K562 (cell line): Measurements from ENCODE around the gene CILP. TPM values are rescaled to one million over a fixed set of nuclear protein-coding genes. Genes with fewer than 3 reads are reported as not detected.
A peak's percentile ranks its signal among the peaks of the same experiment; 100 is the strongest.

Experiments
- CGGBP1 ChIP-seq: fragments of 250-450 bp; sonication (Bioruptor Pico); IDR thresholded peaks from 2 replicates; pipeline ENCODE4 v1.9.0; 2021; ENCODE audit warnings: mild to moderate bottlenecking
- EGR1 ChIP-seq: fragments of 450-650 bp; conservative IDR thresholded peaks from 2 replicates; pipeline ENCODE4 v1.6.1; 2017; ENCODE audit warnings: mild to moderate bottlenecking
- ELF1 ChIP-seq: fragments of 200-800 bp; sonication (Bioruptor generic); IDR thresholded peaks from 2 replicates; pipeline ENCODE4 v1.6.1; 2016; ENCODE audit warnings: missing genetic modification characterization, missing compliant biosample characterization
- EP400 ChIP-seq: fragments of 450-650 bp; IDR thresholded peaks from 2 replicates; pipeline ENCODE4 v1.6.1; 2017; ENCODE audit warnings: antibody characterized with exemption, mild to moderate bottlenecking, moderate library complexity
- GATAD2A ChIP-seq: fragments of 450-650 bp; IDR thresholded peaks from 2 replicates; pipeline ENCODE4 v1.6.1; 2017
- ILF3 ChIP-seq: fragments of 450-650 bp; IDR thresholded peaks from 2 replicates; pipeline ENCODE4 v1.6.1; 2018; ENCODE audit warnings: antibody characterized with exemption, mild to moderate bottlenecking, moderate library complexity, borderline replicate concordance
- KDM4B ChIP-seq, 2 experiments: fragments of 450-650 bp in 1 of 2; sonication (generic) in 1 of 2; IDR thresholded peaks; 2 replicates each; pipeline ENCODE4 v1.6.1; 2016 to 2017; ENCODE audit warnings: borderline replicate concordance in 2 of 2, antibody characterized with exemption in 1 of 2, low read depth in 1 of 2, mild to moderate bottlenecking in 1 of 2
- KDM5B ChIP-seq: fragments of 200-600 bp; sonication (generic); IDR thresholded peaks from 2 replicates; pipeline ENCODE4 v1.6.1; 2012; ENCODE audit warnings: low read depth, mild to moderate bottlenecking, moderate library complexity, low read length, control low read depth, inconsistent platforms; ENCODE audit not compliant: insufficient replicate concordance
- MYNN ChIP-seq, 2 experiments: sonication (generic); formaldehyde crosslinking in 1 of 2; IDR thresholded peaks; 2 replicates each; pipeline versions ENCODE4 v1.5.0 to v1.6.1; 2016 to 2020; ENCODE audit warnings: antibody characterized with exemption in 1 of 2, missing genetic modification reagents in 1 of 2
- OTX1 ChIP-seq: fragments of 450-650 bp; formaldehyde crosslinking; IDR thresholded peaks from 2 replicates; pipeline ENCODE4 v1.4.0; 2022; ENCODE audit warnings: mild to moderate bottlenecking
- PTBP1 ChIP-seq: fragments of 200-400 bp; formaldehyde crosslinking; IDR thresholded peaks from 2 replicates; pipeline ENCODE4 v1.6.1; 2017; ENCODE audit warnings: low read depth, low read length
- RBFOX2 ChIP-seq: fragments of 200-400 bp; formaldehyde crosslinking; IDR thresholded peaks from 2 replicates; pipeline ENCODE4 v1.6.1; 2017; ENCODE audit warnings: low read depth, mild to moderate bottlenecking, low read length, moderate library complexity
- SIN3A ChIP-seq, 2 experiments: fragments of 150-350 bp in 1 of 2; IDR thresholded peaks; 2 replicates each; pipeline ENCODE4 v1.6.1; 2011 to 2016; ENCODE audit warnings: borderline replicate concordance in 2 of 2, low read depth in 2 of 2, low read length in 2 of 2, mild to moderate bottlenecking in 2 of 2, moderate library complexity in 2 of 2; ENCODE audit not compliant: control insufficient read depth in 1 of 2
- SUPT5H ChIP-seq: fragments of 450-650 bp; IDR thresholded peaks from 2 replicates; pipeline ENCODE4 v1.6.1; 2016
- THAP12 ChIP-seq: fragments of 250-450 bp; sonication (Bioruptor Pico); IDR thresholded peaks from 2 replicates; pipeline ENCODE4 v1.9.0; 2021; ENCODE audit warnings: mild to moderate bottlenecking, inconsistent platforms
- THRAP3 ChIP-seq: fragments of 450-650 bp; IDR thresholded peaks from 2 replicates; pipeline ENCODE4 v1.6.1; 2016; ENCODE audit warnings: mild to moderate bottlenecking, inconsistent platforms, borderline replicate concordance
- YY1 ChIP-seq, 3 experiments: IDR thresholded peaks; 2 replicates each; pipeline ENCODE4 v1.6.1; 2011; ENCODE audit warnings: low read length in 2 of 3, mild to moderate bottlenecking in 2 of 3, moderate library complexity in 2 of 3, borderline replicate concordance in 1 of 3, control low read depth in 1 of 3, low read depth in 1 of 3; ENCODE audit not compliant: insufficient read depth in 3 of 3, insufficient replicate concordance in 2 of 3, control insufficient read depth in 1 of 3, insufficient read length in 1 of 3; ENCODE audit errors: extremely low read depth in 1 of 3
- ZKSCAN3 ChIP-seq: fragments of 250-450 bp; sonication (Bioruptor Pico); IDR thresholded peaks from 2 replicates; pipeline ENCODE4 v1.4.0; 2020
- ZNF41 ChIP-seq: fragments of 250-450 bp; sonication (Bioruptor Pico); conservative IDR thresholded peaks from 2 replicates; pipeline ENCODE4 v1.4.0; 2020; ENCODE audit warnings: mild to moderate bottlenecking
- ZNF76 ChIP-seq: fragments of 250-450 bp; sonication (Bioruptor Pico); IDR thresholded peaks from 2 replicates; pipeline ENCODE4 v1.4.0; 2020; ENCODE audit warnings: mild to moderate bottlenecking, moderate library complexity, borderline replicate concordance
- polyA plus RNA-seq, 8 experiments: library from polyadenylated mRNA; depleted of rRNA in 4 of 8; stranded (reverse) in 5 of 8; unstranded in 3 of 8; fragments of >200 nt; fragmentation: Nextera tagmentation in 2 of 8; fragmentation: Illumina TruSeq in 1 of 8; extraction: Ambion mirVana in 2 of 8; extraction: Trizol in 1 of 8; gene quantifications; 2 replicates each; pipeline versions ENCODE4 v1.2.1 to v1.2.3, GENCODE V29; 2011 to 2014; ENCODE audit warnings: inconsistent platforms in 1 of 8, missing spikeins in 1 of 8
- total RNA-seq, 7 experiments: library from RNA; depleted of rRNA in 6 of 7; stranded (reverse); fragments of >200 nt in 6 of 7; fragmentation: Illumina TruSeq in 2 of 7; extraction: Trizol in 2 of 7; gene quantifications; 2 replicates each; pipeline versions ENCODE4 v1.2.1 to v1.2.3, GENCODE V29; 2011 to 2021; ENCODE audit warnings: low replicate concordance in 1 of 7
- TF ChIP-seq, protein P1 (sequence below): fragments of 450-650 bp; formaldehyde crosslinking; IDR thresholded peaks from 2 replicates; pipeline ENCODE4 v1.4.0; 2022; ENCODE audit warnings: missing genetic modification characterization
- TF ChIP-seq, protein P2 (sequence below): fragments of 250-450 bp; sonication (Bioruptor Pico); IDR thresholded peaks from 2 replicates; pipeline ENCODE4 v1.5.0; 2021

CILP gene
- total and polyA plus RNA-seq, 9 of the 15 experiments (the other 6 are each of a cell fraction or from before 2014, with no cell fraction given): 0.03 TPM; not detected in 8

DNA sequence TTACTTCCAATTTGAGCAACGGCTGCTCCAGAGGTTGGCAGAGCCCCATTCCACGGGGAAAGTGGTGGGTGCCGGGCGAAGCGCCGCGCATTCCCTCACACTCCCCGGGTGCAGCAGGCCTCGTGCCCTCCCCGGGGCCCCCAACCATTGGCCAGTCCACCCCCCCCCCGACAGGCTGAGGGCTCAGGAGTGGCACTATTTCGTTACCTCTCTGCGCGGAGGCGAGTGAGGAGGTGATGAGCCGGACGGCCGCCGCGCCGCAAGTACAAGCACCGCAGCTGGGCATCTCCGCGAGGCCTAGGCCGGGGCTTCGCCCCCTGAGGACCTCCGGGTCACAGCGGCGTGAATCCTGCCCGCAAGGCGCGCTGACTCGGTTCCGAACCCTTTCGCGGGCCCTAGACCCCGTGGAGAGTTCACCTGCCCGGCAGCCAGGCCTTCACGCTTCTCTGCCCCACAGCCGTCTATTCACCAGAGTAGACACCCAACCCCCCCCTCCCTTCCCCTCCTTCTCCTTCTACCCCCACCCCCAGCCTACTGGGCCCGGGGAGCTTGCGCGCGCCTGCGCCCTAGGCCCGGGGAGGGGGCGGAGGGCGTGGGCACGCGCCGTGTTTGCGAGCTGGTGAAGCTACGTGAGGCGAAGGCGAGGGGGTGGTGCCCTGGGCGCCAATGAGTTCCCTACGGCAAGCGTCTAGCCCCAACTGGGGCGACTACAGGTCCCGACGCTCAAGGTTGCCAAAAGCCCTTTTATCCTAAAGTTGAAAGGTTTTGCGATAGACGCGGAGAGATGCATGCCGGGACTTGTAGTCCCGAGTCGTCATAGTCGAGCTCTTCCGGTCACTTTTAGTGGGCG lies 26.2 kb downstream of the CILP start, which contains the start of gene CLPX (continued):
- TF ChIP-seq SIN3A (IDR thresholded peaks at IDR 0.05; ENCODE audit: borderline replicate concordance in 2 of 2, control insufficient read depth in 1 of 2, low read depth in 2 of 2, low read length in 2 of 2) (0 out of 4 replicates have a peak, but pooled peaks of 1 of the 2 experiments have one; percentile 11), RBFOX2 (peak; percentile 90), PTBP1 (no peak), OTX1 (CRISPR knock-in tag) (0 out of 2 replicates have a peak, but pooled peaks have one; percentile 10), ILF3 (no peak), EP400 (peak; percentile 59), ZKSCAN3 (no peak), EGR1 (peak; percentile 99), THRAP3 (no peak), ELF1 (peak; percentile 94), YY1 (IDR thresholded peaks at IDR 0.05; ENCODE audit: borderline replicate concordance in 1 of 3, control insufficient read depth in 1 of 3, extremely low read depth in 1 of 3, insufficient read depth in 3 of 3, insufficient read length in 1 of 3, insufficient replicate concordance in 2 of 3, low read depth in 1 of 3, low read length in 2 of 3) (peak in 1 of 3 experiments; percentile 39), GATAD2A (peak; percentile 44; the same call in 1 of the 2 replicates), THAP12 (peak; percentile 44; the same call in 1 of the 2 replicates), KDM4B (IDR thresholded peaks at IDR 0.05; ENCODE audit: borderline replicate concordance in 2 of 2, low read depth in 1 of 2) (no peak), ZNF76 (CRISPR knock-in tag) (no peak), CGGBP1 (CRISPR knock-in tag) (no peak), ZNF41 (0 out of 2 replicates have a peak, but pooled peaks have one; percentile 26), SUPT5H (peak; percentile 76), KDM5B (peak; percentile 74), MYNN (IDR thresholded peaks at IDR 0.05) (peak; percentile 77), MYNN (CRISPR knock-in tag; IDR thresholded peaks at IDR 0.05) (no peak)
- TF ChIP-seq, protein P1, sequence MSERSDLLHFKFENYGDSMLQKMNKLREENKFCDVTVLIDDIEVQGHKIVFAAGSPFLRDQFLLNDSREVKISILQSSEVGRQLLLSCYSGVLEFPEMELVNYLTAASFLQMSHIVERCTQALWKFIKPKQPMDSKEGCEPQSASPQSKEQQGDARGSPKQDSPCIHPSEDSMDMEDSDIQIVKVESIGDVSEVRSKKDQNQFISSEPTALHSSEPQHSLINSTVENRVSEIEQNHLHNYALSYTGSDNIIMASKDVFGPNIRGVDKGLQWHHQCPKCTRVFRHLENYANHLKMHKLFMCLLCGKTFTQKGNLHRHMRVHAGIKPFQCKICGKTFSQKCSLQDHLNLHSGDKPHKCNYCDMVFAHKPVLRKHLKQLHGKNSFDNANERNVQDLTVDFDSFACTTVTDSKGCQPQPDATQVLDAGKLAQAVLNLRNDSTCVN (CRISPR knock-in tag): no peak
- TF ChIP-seq, protein P2, sequence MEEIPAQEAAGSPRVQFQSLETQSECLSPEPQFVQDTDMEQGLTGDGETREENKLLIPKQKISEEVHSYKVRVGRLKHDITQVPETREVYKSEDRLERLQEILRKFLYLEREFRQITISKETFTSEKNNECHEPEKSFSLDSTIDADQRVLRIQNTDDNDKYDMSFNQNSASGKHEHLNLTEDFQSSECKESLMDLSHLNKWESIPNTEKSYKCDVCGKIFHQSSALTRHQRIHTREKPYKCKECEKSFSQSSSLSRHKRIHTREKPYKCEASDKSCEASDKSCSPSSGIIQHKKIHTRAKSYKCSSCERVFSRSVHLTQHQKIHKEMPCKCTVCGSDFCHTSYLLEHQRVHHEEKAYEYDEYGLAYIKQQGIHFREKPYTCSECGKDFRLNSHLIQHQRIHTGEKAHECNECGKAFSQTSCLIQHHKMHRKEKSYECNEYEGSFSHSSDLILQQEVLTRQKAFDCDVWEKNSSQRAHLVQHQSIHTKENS (CRISPR knock-in tag): no peak
